ENCODE data around the gene FRMD4B.

FRMD4B gene

DNA sequence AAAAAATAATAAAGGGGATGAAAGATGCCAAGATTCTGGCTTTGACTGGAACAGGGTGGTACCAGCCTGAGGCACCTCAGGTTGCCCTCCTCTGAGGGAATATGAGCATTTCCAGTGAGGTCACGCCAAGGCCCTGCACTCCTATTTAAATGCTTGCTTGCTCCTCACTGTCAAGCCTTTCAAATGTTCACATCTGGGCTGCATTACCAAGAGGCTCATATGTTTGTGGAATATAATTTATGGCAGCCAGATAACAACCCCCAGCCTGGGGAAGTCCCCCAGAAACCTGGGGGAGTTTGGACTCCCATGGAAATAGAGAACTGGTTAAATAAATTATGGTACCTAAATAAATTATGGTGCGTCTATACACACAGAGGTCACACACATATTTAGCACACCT is 88.4 kb downstream of the FRMD4B start:
- Mint-ChIP-seq H3K4me1 (peaks cover 58% of the 10 kb centered on the region), H3K36me3 (ENCODE audit: low read depth) (no peaks in the 10 kb centered on the region), H3K9me3 (no peaks in the 10 kb centered on the region), H3K4me3 (no peak overlapping the region), H3K27ac (peak overlapping the region; percentile 54 to 93 (median 64)), H3K27me3 (ENCODE audit: low read depth) (no peaks in the 10 kb centered on the region)
- TF ChIP-seq, protein P1, sequence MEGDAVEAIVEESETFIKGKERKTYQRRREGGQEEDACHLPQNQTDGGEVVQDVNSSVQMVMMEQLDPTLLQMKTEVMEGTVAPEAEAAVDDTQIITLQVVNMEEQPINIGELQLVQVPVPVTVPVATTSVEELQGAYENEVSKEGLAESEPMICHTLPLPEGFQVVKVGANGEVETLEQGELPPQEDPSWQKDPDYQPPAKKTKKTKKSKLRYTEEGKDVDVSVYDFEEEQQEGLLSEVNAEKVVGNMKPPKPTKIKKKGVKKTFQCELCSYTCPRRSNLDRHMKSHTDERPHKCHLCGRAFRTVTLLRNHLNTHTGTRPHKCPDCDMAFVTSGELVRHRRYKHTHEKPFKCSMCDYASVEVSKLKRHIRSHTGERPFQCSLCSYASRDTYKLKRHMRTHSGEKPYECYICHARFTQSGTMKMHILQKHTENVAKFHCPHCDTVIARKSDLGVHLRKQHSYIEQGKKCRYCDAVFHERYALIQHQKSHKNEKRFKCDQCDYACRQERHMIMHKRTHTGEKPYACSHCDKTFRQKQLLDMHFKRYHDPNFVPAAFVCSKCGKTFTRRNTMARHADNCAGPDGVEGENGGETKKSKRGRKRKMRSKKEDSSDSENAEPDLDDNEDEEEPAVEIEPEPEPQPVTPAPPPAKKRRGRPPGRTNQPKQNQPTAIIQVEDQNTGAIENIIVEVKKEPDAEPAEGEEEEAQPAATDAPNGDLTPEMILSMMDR (IDR thresholded peaks at IDR 0.05; ENCODE audit: unreplicated experiment in 3 of 3) = no peak

GRCh38 chr3:69296995-69297394 is 88.9 kb downstream of the FRMD4B start:
- Mint-ChIP-seq H3K27ac (peak overlapping the region; percentile 54 to 93 (median 64)), H3K36me3 (ENCODE audit: low read depth) (no peaks in the 10 kb centered on the region), H3K4me1 (peaks cover 59% of the 10 kb centered on the region), H3K9me3 (no peaks in the 10 kb centered on the region), H3K4me3 (no peak overlapping the region), H3K27me3 (ENCODE audit: low read depth) (no peaks in the 10 kb centered on the region)
- TF ChIP-seq, protein P1 (IDR thresholded peaks at IDR 0.05; ENCODE audit: unreplicated experiment in 3 of 3) = no peak

- Mint-ChIP-seq H3K4me1 (peaks cover 61% of the 10 kb centered on the region), H3K27me3 (ENCODE audit: low read depth) (no peaks in the 10 kb centered on the region), H3K4me3 (peak overlapping the region in 1 of 3 experiments; percentile 25), H3K27ac (peak overlapping the region; percentile 91 to 94 (median 92)), H3K36me3 (ENCODE audit: low read depth) (no peaks in the 10 kb centered on the region), H3K9me3 (no peaks in the 10 kb centered on the region)
- TF ChIP-seq, protein P1 (IDR thresholded peaks at IDR 0.05; ENCODE audit: unreplicated experiment in 3 of 3) = no peak
These were observed 91.7 kb downstream of the FRMD4B start for GRCh38 chr3:69294014-69294766.

- Mint-ChIP-seq H3K27ac (peak overlapping the region in 2 of 3 experiments; percentile 50 to 63), H3K4me1 (peaks cover 61% of the 10 kb centered on the region), H3K36me3 (ENCODE audit: low read depth) (no peaks in the 10 kb centered on the region), H3K4me3 (no peak overlapping the region), H3K9me3 (no peaks in the 10 kb centered on the region), H3K27me3 (ENCODE audit: low read depth) (no peaks in the 10 kb centered on the region)
- TF ChIP-seq, protein P1 (IDR thresholded peaks at IDR 0.05; ENCODE audit: unreplicated experiment in 3 of 3) = no peak
These were observed 92.8 kb downstream of the FRMD4B start for GRCh38 chr3:69292959-69293574.

DNA sequence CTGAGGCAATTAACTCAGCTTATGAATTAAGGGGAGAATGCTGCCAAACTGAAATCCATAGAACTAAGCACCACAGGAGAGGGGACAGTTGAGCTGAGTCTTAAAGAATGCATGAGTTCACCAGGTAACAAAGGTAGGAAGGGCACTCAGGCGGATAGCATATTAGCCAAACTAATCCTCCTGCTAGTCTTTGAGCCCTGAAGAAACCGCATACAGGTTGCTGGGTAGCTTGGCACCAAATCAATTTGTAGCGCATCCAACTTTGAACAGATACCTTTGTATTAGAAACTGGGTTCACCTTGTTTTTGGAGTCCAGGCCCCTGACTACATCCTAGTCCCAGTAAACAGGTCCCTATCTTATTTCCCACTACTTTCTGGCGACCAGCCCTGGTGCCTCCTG is 93.7 kb downstream of the FRMD4B start:
- no peaks in the 10 kb centered on the region for H3K27me3 Mint-ChIP-seq (ENCODE audit: low read depth)
- peak overlapping the region in 2 of 3 experiments; percentile 16 to 46 for H3K27ac Mint-ChIP-seq
- no peaks in the 10 kb centered on the region for H3K36me3 Mint-ChIP-seq (ENCODE audit: low read depth)
- TF ChIP-seq, protein P1 (IDR thresholded peaks at IDR 0.05; ENCODE audit: unreplicated experiment in 3 of 3) = no peak
- H3K4me3 Mint-ChIP-seq = no peak overlapping the region
- H3K9me3 Mint-ChIP-seq = no peaks in the 10 kb centered on the region
- peaks cover 58% of the 10 kb centered on the region for H3K4me1 Mint-ChIP-seq
